DMS53 treated with DMSO at 0.1 percent for 48 hours (cell line): ENCODE results near the gene PKNOX2.

Experiments
- DNase-seq: peaks from one replicate; lab custom pipeline; 2025; ENCODE audit not compliant: unreplicated experiment; lab: John Stamatoyannopoulos, UW

Gene PKNOX2

DNA sequence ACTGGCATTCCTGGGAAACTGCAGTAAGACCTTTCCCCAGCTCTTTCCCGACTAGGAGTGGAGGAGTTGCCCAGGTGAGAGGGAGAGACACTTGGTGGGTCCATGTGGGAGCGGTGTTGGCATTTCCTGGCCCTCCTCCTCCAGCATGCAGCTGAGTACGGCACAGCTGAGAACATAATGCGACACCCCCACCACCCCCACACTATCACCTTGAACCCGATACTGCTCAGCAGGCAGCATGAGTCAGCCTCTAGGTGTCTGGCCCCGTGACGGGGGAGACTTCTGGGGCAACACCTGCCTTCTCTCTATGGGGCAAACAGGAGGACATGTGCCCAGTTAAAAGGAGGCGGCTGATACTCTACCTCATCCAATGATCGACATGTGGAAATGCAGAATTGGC lies 64.4 kb downstream of the PKNOX2 start:
- no peak for DNase-seq

DNA sequence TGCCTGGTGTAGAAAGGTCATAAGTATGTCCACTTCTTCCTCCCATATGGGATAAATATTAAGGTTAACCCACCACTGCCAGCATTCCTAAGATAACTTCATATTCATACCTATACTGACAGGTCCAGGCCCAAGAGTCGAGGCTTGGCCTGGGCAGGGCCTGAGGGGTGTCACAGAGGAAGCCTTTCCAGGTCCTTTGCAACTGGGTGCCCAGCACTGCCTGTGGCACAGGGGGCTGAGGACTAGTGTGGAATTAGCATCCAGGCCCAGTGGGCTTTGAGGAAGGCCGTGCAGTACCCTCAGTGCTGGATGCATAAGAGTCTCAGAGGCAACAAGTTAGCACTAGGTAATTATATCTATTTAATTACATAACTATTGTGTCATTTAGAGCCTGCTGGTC lies 65.4 kb downstream of the PKNOX2 start:
- no peak for DNase-seq

GRCh38 chr11:125233116-125233515 lies 68.6 kb downstream of the PKNOX2 start:
- DNase-seq: no peak

GRCh38 chr11:125233736-125234275 lies 69.3 kb downstream of the PKNOX2 start:
- no peak for DNase-seq

DNA sequence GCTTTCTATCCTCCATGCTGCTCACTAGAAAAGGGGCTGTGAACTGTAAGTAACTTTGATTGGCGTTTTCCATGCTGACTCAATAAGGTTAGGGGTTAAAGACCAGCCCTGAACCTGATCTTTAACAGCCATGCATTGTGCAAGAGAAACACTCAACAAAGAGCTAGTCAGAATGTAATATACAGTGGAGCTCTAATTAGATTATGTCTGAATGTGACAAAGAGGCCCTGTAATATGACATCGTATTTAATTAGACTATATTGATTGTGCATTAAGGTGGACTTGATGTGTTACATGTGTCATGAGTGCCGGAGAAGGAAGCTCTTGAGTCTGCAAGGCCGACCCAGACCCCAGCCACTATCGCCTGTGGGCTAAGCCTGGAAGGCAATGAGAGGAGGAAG lies 70.5 kb downstream of the PKNOX2 start:
- no peak for DNase-seq

DNA sequence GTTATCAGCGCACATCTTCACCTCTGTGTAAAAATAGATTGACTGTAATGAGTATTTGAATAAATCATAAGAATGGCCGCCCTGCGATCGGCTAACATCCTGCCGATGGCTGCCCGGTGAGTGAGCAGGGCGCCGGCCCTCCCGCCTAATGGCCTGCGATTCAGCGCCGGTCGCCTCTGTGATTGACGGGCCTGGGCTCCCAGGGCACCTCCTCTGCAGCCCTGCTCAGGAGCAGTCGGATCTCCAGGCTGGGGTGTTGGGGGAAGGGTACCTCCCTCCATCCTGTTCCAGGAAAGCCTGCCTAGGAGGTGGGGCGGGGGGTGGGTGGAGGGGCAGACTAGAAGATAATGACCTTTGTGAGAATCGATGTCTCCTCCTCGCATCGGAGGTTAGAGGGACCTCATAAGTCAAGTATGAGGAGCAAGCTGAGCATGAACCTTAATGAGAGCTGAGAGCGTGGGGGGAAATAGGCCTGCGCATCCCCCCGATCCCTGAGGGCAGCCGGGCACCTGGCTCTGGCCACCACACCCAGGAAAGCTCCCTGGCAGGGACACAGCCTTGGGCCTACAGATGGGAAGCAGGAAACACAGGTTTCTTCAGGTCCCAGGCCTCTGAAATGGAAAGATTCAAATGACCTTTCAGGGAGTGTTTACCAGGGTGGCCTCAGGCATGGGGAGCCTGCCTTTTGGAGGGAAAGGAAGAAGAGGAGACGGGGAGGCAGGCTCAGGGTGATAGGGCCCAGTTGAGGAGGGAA lies 71.7 kb downstream of the PKNOX2 start:
- no peak for DNase-seq

DNA sequence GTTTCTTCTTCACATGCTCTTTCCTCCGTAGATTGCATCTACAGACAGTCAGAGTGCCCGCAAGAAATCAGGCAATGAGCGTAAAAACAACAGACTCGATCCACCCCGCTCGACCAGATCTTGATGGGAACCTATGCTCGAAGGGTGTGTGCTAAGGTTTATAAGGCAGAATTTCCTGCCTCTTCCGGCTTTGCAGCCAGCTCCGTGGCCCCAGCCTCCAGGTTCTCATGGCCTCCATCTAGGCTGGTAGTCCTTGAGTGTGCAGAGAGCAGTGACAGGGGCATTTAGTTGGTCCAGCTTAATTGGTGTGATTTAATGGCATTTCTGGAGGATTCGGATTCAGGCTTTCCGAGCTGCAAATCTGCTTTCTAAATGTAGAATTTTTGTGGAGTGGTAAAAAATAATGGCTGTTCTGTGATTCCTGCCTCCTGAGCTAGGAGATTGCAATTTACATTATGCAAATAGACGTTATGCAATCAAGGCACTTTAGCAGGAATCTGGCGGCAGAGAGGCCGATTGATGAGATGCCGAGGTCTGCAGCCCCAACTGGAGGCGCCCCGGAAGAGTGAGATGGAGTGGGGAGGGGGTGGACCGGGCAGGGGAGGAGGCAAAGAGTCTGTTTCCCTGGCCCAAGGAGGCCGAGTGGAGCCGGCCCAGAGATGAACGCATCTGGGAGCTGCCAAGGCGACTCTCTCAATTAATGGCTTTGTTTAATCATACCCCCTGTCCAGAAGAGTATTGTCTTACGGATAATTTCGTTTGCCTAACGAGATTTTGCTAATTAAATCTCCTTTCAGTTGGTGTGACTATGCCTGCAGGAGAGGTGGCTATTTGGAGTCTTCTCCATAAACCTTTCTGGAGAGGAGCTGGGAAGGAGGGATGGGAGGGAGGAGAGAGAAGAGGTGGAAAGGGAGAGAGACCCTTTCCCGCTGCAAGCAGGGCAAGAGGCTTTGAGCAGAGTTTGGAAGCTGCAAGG lies 75.3 kb downstream of the PKNOX2 start:
- DNase-seq: no peak

- no peak for DNase-seq
Observed at GRCh38 chr11:125241104-125241503, 76.6 kb downstream of the PKNOX2 start.

- no peak for DNase-seq
Observed at GRCh38 chr11:125242141-125242775, 77.7 kb downstream of the PKNOX2 start.

DNA sequence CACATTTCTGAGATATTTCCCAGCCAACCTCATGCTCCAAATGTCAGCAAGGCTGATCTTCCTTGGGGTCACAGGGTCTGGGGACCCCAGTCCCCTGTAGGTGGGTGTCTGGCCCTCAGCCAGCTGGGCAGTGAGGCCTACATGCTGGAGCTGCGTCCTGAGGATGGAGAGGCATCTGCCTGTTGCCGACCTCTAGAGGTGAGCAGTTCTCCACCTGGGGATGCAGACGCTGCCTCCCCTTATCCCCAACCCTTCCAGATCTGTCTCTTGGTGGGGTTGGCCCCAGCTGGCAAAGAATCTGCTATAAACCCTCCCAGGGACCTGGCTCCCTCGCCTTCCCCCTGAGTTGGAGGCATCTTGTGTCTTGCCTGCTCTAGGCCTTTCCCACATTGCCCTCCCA lies 79.6 kb downstream of the PKNOX2 start:
- DNase-seq: no peak

GRCh38 chr11:125245299-125245698 lies 80.7 kb downstream of the PKNOX2 start:
- no peak for DNase-seq

DNA sequence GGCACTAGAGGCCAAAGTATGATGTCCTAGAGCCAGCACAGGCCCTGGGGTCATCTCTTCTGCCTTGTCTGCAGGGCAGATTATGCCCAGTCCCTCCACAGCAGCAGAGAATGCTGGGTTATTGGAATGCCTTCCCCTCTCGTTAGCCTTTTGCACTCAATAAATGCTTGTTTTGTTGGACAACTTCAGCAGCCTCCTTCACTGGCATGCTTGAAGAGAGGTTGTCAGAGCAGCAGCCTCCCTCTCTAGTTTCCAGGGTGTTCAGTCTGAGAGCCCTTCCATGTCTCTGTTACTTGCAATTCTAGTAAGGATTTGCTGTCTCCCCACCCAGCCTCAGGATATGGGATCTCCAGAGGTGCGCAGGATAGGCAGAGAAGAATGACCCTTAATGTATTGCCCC lies 82.9 kb downstream of the PKNOX2 start:
- DNase-seq: no peak

DNA sequence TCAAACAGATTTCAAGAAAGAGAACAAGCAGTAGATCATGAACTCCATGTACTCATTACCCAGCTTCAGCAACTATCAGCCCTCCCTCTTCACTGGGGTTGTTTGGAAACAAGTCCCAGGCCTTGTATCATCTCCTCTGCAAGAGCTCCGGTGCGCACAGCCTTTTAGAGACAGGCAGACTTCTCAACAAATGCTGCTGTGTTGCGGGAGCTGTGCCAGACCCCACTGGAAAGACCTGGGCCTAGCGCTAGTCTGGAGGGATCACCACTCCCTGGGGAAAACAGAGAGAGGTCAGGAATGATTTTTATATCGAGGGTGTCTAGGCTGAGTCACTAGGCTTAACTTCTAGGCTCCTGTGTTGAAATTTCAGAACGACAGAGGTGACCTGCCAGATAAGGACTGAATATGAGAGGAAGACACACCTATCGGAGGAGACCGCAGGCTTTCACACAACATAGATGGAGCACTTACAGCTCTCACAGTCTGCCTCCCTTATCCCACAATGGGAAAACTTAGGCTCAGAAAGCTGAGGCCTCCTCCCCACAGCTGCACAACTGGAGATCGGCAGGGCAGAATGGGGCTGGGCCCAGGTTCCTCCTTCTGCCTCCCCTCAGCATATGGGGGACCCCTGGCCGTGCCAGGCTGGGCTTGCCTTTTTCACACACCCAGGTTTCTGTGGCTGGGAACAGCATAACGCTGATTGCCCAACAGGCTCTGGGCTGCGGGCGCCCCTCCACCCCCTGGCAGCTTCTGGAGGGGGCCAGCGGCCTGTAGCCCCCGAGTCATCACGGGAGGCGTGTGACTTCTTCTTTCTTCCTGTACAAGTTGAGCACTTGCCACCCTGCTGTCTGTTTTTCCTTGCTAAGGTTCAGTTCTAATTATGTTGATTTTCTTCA lies 86.0 kb downstream of the PKNOX2 start:
- no peak for DNase-seq

DNA sequence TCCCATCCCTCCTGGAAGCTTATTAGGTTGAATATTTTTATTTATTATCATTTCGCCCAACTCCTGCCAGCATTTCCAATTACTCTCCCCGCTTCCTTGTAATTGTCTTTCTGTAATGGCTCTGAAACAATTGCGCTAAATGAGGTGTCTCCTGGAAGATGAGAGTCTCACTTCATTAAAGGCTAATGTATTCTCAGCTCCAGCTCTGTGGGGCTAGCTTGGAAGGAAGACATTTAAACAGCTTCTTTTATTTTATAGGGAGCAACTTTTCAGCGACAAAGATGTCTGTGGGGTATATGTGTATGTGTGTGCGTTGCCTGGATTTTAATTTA lies 86.6 kb downstream of the PKNOX2 start:
- no peak for DNase-seq

- no peak for DNase-seq
Observed at GRCh38 chr11:125251956-125252355, 87.4 kb downstream of the PKNOX2 start.

- DNase-seq: no peak
Observed at GRCh38 chr11:125253289-125253688, 88.7 kb downstream of the PKNOX2 start.

GRCh38 chr11:125253795-125254525 lies 89.4 kb downstream of the PKNOX2 start:
- DNase-seq: no peak

DNA sequence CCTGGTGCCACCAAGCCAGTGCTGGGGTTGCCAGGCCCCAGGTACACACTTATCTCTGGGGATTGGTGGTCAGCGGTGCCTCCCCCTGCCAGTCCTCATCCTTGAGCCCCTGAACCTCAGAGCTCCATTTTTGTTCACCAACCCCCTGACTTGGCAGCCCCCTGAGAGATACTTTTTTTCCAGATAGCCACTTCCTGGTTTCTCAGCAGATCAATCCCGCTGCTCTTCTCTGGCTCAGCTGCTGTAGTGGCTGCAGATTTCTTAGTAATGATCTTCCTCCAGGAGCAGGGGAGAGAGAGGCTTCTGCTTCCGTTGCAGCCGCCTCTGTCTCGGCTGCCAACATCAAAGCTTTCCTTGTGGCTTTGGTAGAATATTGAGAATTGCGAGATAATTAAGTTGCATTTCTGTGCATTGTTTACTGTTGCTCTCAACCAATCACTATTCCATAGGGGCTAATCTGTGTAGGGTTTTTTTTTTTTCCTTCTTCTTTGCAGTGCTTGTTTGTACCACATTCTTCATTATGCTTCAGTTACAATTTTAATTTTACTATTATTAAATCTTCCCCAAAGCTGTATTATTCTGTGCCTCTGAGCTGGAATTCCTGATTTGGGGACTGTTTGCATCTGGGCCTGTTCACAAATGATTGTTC lies 92.1 kb downstream of the PKNOX2 start:
- no peak for DNase-seq

DNA sequence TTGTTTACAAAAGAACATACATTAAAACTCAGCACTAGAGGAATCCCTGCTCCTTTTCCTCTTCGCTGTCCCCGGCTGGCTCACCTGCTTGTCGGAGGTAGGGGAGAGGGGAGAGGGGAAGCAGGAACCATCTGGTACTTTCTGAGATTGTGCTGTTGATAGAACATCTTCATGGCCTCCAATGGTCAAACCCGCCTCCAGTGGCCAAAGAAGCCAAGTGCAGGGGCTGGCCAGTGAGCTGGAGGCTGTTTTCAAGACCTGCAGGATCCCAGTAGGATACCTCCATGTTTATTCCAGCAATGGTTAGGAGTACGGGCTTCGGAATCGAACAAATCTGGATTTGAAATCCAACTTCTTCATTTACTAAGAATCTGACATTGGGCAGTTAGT lies 92.6 kb downstream of the PKNOX2 start:
- no peak for DNase-seq
